ENCODE results near the gene SOX13.
"Not testable (repeated sequence)": the region's sequence is repeated elsewhere in the genome, so short reads cannot be mapped to it uniquely, and the experiment has no call there.

GRCh38 chr1:204048796-204049195 lies 24.1 kb upstream of the SOX13 start:
- TF ChIP-seq, protein P1, sequence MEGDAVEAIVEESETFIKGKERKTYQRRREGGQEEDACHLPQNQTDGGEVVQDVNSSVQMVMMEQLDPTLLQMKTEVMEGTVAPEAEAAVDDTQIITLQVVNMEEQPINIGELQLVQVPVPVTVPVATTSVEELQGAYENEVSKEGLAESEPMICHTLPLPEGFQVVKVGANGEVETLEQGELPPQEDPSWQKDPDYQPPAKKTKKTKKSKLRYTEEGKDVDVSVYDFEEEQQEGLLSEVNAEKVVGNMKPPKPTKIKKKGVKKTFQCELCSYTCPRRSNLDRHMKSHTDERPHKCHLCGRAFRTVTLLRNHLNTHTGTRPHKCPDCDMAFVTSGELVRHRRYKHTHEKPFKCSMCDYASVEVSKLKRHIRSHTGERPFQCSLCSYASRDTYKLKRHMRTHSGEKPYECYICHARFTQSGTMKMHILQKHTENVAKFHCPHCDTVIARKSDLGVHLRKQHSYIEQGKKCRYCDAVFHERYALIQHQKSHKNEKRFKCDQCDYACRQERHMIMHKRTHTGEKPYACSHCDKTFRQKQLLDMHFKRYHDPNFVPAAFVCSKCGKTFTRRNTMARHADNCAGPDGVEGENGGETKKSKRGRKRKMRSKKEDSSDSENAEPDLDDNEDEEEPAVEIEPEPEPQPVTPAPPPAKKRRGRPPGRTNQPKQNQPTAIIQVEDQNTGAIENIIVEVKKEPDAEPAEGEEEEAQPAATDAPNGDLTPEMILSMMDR (IDR thresholded peaks at IDR 0.05), result not testable (repeated sequence)
- not testable (repeated sequence) for TF ChIP-seq ZFX (IDR thresholded peaks at IDR 0.05; ENCODE audit: borderline replicate concordance)
